Cardiac muscle cell (in vitro differentiated cells and primary cell): ENCODE results near the gene STARD10. TPM values are rescaled to one million over a fixed set of nuclear protein-coding genes. Genes with fewer than 3 reads are reported as not detected.

ENCODE experiments used
- DNase-seq, 2 donors: peaks; one replicate each; pipeline versions ENCODE4 v3.0.0 to v3.0.0-alpha.2; 2010 to 2017; ENCODE audit warnings: low read depth in 1 of 2, low spot score in 1 of 2
- H3K27ac ChIP-seq: fragments of 200-600 bp; sonication (generic); 2 replicates; pipeline ENCODE4 v1.5.1; 2016
- H3K27me3 ChIP-seq: fragments of 200-600 bp; sonication (generic); 2 replicates; pipeline ENCODE4 v1.6.0; 2016; ENCODE audit warnings: control low read depth
- H3K36me3 ChIP-seq: fragments of 200-600 bp; sonication (generic); 2 replicates; pipeline ENCODE4 v1.5.1; 2016; ENCODE audit warnings: control low read depth
- H3K4me1 ChIP-seq: fragments of 200-600 bp; sonication (generic); 2 replicates; pipeline ENCODE4 v1.8.1; 2017; ENCODE audit warnings: low read depth, mild to moderate bottlenecking, mixed run types
- H3K4me3 ChIP-seq: fragments of 200-600 bp; sonication (generic); 2 replicates; pipeline ENCODE4 v1.5.1; 2016; ENCODE audit warnings: mild to moderate bottlenecking
- H3K9me3 ChIP-seq: fragments of 200-600 bp; sonication (generic); 2 replicates; pipeline ENCODE4 v1.5.1; 2017; ENCODE audit warnings: low read depth, mild to moderate bottlenecking, control low read depth
- polyA plus RNA-seq: library from polyadenylated mRNA; unstranded; fragments of >200 nt; fragmentation: Nextera tagmentation; extraction: Ambion mirVana; gene quantifications from 2 replicates; pipeline ENCODE4 v1.2.1, GENCODE V29; 2016
- total RNA-seq: library from RNA; depleted of rRNA; stranded (reverse); fragments of >200 nt; gene quantifications from 2 replicates; pipeline ENCODE4 v1.2.3, GENCODE V29; 2016
- TF ChIP-seq, protein P1 (sequence below): IDR thresholded peaks from 2 replicates; pipeline ENCODE4 v1.5.1; 2012; ENCODE audit warnings: low read depth, mild to moderate bottlenecking, low read length

The STARD10 gene
- total and polyA plus RNA-seq, 2 experiments from 2014 or later = 91.4 to 101 TPM

DNA sequence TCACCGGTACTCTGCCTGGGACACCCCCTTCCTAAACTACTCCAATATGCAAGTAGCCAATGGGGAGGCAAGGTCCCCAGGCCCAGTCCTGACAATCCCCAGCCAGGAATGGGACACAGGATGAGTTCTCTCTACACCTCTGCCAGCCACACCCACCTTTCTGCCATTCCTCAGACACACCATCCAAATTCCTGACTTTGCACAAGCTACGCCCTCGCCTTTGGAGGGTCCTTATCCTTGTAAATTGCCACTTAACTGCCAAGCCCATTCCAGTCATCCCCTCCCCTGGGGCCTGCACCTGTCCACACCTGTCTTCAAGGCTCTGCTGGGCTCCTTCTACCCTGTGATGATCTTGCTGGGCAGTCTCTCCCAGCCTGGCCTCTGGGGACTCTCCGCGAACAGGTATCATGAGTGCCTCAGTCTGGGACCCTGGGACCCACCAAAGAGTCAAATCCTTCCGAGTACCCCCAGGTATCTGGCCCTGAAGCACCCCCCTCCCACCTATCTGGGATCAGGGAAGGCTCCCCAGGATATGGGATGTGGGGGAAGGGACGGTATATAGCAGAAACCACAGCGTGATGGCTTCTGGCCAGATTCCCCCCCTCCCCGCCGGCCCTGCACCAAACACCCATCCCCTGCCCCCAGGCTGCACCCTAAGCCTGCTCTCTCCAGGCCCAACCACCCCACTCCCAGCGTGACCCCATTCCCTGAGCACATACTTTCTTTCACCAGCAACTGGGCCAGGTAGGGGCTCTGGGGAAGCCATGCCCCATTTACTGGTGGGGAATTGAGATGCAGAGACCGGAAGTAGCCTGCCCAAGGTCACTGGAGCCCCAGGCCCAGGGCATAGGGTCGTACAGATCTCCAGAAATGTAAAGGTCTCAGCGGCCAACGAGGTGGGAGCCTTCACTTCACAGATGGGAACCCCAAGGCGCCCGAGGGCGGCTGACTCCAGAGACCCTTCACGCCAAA, 42.4 kb downstream of the STARD10 start:
- Histone ChIP-seq H3K4me1 (peaks cover 19% of the 10 kb centered on the region), H3K9me3 (no peaks in the 10 kb centered on the region), H3K27me3 (no peaks in the 10 kb centered on the region), H3K4me3 (peak overlapping the region; percentile 93), H3K36me3 (no peaks in the 10 kb centered on the region), H3K27ac (peak overlapping the region; percentile 41)
- no peak for DNase-seq
- TF ChIP-seq, protein P1, sequence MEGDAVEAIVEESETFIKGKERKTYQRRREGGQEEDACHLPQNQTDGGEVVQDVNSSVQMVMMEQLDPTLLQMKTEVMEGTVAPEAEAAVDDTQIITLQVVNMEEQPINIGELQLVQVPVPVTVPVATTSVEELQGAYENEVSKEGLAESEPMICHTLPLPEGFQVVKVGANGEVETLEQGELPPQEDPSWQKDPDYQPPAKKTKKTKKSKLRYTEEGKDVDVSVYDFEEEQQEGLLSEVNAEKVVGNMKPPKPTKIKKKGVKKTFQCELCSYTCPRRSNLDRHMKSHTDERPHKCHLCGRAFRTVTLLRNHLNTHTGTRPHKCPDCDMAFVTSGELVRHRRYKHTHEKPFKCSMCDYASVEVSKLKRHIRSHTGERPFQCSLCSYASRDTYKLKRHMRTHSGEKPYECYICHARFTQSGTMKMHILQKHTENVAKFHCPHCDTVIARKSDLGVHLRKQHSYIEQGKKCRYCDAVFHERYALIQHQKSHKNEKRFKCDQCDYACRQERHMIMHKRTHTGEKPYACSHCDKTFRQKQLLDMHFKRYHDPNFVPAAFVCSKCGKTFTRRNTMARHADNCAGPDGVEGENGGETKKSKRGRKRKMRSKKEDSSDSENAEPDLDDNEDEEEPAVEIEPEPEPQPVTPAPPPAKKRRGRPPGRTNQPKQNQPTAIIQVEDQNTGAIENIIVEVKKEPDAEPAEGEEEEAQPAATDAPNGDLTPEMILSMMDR = no peak

DNA sequence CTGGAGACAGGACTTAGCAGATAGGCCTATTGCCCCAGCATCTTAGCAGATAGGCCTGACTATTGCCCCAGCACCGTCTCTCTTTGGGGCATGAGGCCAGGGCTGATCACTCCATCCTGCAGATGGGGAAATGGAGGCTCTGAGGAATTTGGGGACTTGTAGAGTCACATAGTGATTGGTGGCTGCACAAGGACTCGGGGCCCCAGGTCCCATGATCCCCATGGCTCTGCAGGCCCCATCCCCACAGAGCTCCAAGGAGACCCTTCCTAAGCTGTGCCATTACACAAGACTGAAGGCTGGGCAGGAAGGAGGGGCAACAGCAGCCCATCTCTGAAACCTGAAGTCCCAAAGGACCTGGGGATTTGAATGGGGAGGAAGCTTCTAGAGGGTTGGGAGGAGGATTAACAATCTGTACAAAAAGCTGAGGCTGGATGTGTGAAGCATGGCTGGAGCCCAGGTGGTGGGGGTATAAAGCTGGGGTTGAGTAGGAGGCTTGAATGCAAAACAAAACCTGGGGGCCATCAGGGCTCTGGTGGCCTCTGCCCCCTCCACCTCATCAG, 43.2 kb downstream of the STARD10 start:
- no peak overlapping the region for H3K27ac ChIP-seq
- TF ChIP-seq, protein P1 = no peak
- H3K4me3 ChIP-seq = peak overlapping the region; percentile 93
- peaks cover 27% of the 10 kb centered on the region for H3K4me1 ChIP-seq
- no peaks in the 10 kb centered on the region for H3K27me3 ChIP-seq
- no peak for DNase-seq
- no peaks in the 10 kb centered on the region for H3K9me3 ChIP-seq
- H3K36me3 ChIP-seq = no peaks in the 10 kb centered on the region

DNA sequence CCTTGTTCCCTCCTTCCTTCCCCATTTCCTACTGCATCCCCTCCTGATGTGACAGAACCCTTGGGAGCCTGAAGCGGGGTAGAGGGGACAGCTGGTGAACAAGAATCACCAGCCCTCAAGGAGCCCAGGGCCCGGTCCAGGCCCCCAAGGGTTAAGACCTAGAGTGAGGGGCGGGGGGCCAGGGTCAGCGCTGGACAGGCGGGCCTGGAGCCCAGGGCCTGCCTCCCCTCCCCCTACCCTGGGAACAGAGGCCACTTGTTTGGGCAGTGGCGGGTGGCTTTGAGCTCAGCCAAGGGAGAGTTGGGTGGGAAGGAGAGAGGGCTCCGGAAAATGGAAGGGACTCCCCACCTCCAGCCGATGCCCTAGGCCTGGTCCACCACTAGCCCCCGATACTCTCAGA, 43.8 kb downstream of the STARD10 start:
- no peaks in the 10 kb centered on the region for H3K36me3 ChIP-seq
- H3K4me1 ChIP-seq = peaks cover 28% of the 10 kb centered on the region
- no peaks in the 10 kb centered on the region for H3K9me3 ChIP-seq
- no peak overlapping the region for H3K27ac ChIP-seq
- no peak overlapping the region for H3K4me3 ChIP-seq
- H3K27me3 ChIP-seq = no peaks in the 10 kb centered on the region
- no peak for DNase-seq
- TF ChIP-seq, protein P1 = no peak

DNA sequence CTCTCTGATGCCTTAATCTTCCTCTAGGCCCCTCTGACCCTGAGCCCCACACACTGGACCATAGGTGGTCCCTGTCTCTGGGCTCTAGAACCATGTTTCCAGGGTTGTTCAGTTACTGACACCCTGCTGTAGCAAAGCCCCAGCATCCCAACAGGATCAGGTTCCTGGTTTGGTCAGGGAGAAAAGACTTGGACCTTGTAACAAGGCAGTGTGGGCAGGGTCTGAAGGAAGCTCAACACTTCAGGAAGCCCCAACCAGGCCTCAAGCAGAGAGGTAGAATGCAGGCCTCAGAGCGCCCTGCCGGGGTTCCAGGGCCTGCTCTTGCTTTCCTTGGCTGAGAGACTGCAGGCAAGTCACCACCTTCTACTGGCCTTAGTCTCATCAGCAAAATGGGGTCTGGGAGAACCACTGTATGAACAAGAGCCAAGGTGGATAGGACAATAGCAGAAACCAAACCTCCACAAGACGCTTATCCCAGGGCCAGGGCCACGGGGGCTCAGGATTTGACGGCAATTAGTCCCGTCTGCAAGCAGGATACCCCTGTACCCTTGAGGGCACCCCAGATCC, 46.5 kb downstream of the STARD10 start:
- TF ChIP-seq, protein P1 = no peak
- Histone ChIP-seq H3K4me3 (no peak overlapping the region), H3K9me3 (no peaks in the 10 kb centered on the region), H3K4me1 (peaks cover 41% of the 10 kb centered on the region), H3K27me3 (no peaks in the 10 kb centered on the region), H3K27ac (peak overlapping the region; percentile 55), H3K36me3 (no peaks in the 10 kb centered on the region)
- no peak for DNase-seq

DNA sequence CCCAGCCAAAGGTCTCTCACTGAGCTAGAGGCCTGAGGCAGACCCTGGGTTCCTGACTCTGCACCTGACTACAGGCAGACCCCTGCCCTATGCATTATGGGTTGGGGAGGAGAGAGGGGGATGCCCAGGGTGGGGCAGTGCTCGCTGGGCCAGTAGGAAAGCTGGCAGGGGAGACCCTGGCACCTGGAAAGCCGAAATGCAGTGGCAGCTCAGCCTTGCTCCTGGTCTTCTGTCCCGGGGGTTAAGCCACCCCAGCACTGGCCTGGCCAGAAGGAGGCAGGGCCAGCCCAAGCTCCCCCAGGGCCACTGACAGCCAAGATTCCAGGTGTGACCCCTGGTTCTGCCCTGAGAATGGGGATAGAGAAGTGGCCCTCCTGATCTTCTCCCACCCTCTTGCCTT, 47.0 kb downstream of the STARD10 start:
- H3K4me3 ChIP-seq = no peak overlapping the region
- DNase-seq = no peak
- no peaks in the 10 kb centered on the region for H3K9me3 ChIP-seq
- H3K27me3 ChIP-seq = no peaks in the 10 kb centered on the region
- H3K27ac ChIP-seq = peak overlapping the region; percentile 55
- TF ChIP-seq, protein P1 = no peak
- H3K36me3 ChIP-seq = no peaks in the 10 kb centered on the region
- H3K4me1 ChIP-seq = peaks cover 46% of the 10 kb centered on the region
